ENCODE results near the gene GFPT2. TPM values are rescaled to one million over a fixed set of nuclear protein-coding genes. Genes with fewer than 3 reads are reported as not detected.

GFPT2 gene
- total and polyA plus RNA-seq, 2 of the 8 experiments (the other 6 are each of a cell fraction or from before 2014, with no cell fraction given) = 83.7 to 143 TPM

DNA sequence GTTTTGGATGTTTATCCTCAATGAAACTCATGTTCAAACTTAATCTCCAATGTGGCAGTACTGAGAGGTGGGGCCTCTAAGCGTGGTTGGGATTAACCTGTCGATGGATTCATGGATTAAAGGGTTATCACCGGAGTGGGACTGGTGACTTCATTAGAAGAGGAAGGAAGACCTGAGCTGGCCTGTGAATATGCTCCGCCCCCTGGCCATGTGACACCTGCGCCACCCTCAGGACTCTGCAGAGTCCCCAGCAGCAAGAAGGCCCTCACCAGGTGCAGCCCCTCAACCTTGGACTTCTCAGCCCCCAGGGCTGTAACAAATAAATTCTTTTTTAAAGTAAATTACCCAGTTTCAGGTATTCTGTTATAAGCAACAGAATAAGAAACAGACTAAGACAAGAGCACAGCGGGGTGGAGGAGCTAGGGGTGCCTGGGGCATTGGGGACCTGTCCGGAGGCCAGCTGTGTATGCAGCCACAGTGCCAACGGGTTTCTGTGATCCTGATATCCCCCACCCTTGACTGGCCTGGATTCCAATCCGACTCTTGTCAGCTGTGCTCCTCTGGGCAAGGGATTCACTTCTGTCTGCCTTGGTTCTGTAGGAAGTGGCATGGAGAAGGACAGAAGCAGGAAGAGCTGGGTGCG, 58.1 kb downstream of the GFPT2 start:
- no peak overlapping the region for H3K4ac ChIP-seq (replicated peaks; ENCODE audit: insufficient read length, low read depth, low read length)
- no peak overlapping the region for H4K8ac ChIP-seq (ENCODE audit: extremely low read depth, insufficient read depth, low read length)
- H3K56ac ChIP-seq (replicated peaks; ENCODE audit: insufficient read length, low read depth, low read length) = no peak overlapping the region
- peaks cover 0 to 6% (median 5%) of the 10 kb centered on the region in 4 experiments; a peak in 6 of 7 replicates for H3K4me1 ChIP-seq (replicated peaks in 1 of 4; ENCODE audit: control insufficient read depth in 3 of 4, insufficient read depth in 4 of 4, low read length in 3 of 4)
- H2BK15ac ChIP-seq (ENCODE audit: low read length) = no peak overlapping the region
- ChIA-PET CTCF (ENCODE audit: partially characterized antibody) (interaction anchor here (0.8 to 9.0 kb wide), 18 partner anchors 10 to 324 kb away, joined by 3 to 88 read pairs (median 9); partner anchors contain the start of gene RASGEF1C), POLR2A (ENCODE audit: partially characterized antibody) (interaction anchor here (0.9 to 2.4 kb wide), 10 partner anchors 9 to 324 kb away, joined by 3 to 12 read pairs (median 4); no protein-coding TSS in a partner anchor)
- DNase-seq (ENCODE audit: low read depth in 1 of 2, low spot score in 2 of 2) = no peak
- no peak overlapping the region; the same call in 1 of the 2 replicates for H3K27ac ChIP-seq (ENCODE audit: low read depth, low read length)
- H3K23ac ChIP-seq (ENCODE audit: insufficient read length) = no peak overlapping the region
- H3K27me3 ChIP-seq (replicated peaks in 1 of 4; ENCODE audit: control insufficient read depth in 3 of 4, extremely low read depth in 1 of 4, insufficient read depth in 3 of 4, low read length in 3 of 4) = no peaks in the 10 kb centered on the region
- no peak overlapping the region for H2BK120ac ChIP-seq (replicated peaks; ENCODE audit: low read depth, low read length)
- no peaks in the 10 kb centered on the region for H3K9me3 ChIP-seq (ENCODE audit: insufficient read depth in 2 of 2, low read depth in 1 of 2, low read length in 1 of 2)
- no peak overlapping the region for H2AK5ac ChIP-seq (ENCODE audit: low read depth, low read length)
- no peak overlapping the region for H2BK20ac ChIP-seq (ENCODE audit: low read length)
- H3K23me2 ChIP-seq (ENCODE audit: low read depth, low read length) = peaks cover 5% of the 10 kb centered on the region; the same call in 1 of the 2 replicates
- no peak overlapping the region for H3K4me2 ChIP-seq (ENCODE audit: insufficient read depth in 1 of 2, low read depth in 2 of 2, low read length in 2 of 2)
- whole genome bisulfite sequencing, 2 experiments (ENCODE audit: extremely low coverage in 1 of 2, insufficient coverage in 1 of 2, insufficient read length in 1 of 2, insufficient replicate concordance in 2 of 2, low coverage in 1 of 2, low lambda C conversion rate in 2 of 2, missing lambda C conversion rate in 1 of 2) = 90% methylated on average over 9 of the region's 10 CpGs; no CpG with 5 or more reads in 1 of the 2 experiments
- no peak overlapping the region for H3K14ac ChIP-seq (ENCODE audit: insufficient read length)
- H3K9ac ChIP-seq (replicated peaks in 1 of 4; ENCODE audit: extremely low read depth in 1 of 4, low read depth in 3 of 4, low read length in 3 of 4) = no peak overlapping the region
- H4K91ac ChIP-seq (replicated peaks; ENCODE audit: insufficient read length, low read length) = no peak overlapping the region
- no peak overlapping the region for H4K5ac ChIP-seq (ENCODE audit: insufficient read length, low read depth, low read length)
- no peaks in the 10 kb centered on the region; a peak in 1 of 8 replicates for H3K36me3 ChIP-seq (ENCODE audit: control insufficient read depth in 2 of 4, insufficient read depth in 4 of 4, low read length in 3 of 4)
- H3K79me2 ChIP-seq (ENCODE audit: control insufficient read depth in 1 of 2, insufficient read depth in 2 of 2, low read length in 2 of 2) = peaks cover 6 to 10% of the 10 kb centered on the region in 2 experiments; a peak in 3 of 4 replicates
- FAIRE-seq = no peak
- no peak overlapping the region for H2AFZ ChIP-seq (ENCODE audit: low read length)
- H3K79me1 ChIP-seq (ENCODE audit: low read depth, low read length) = peaks cover 3% of the 10 kb centered on the region; the same call in 1 of the 2 replicates
- no peak overlapping the region for H2BK12ac ChIP-seq (ENCODE audit: low read depth, low read length)
- H3K18ac ChIP-seq (ENCODE audit: extremely low read depth, low read length) = no peak overlapping the region
- no peak overlapping the region for H2BK5ac ChIP-seq (ENCODE audit: low read depth, low read length)
- H3K4me3 ChIP-seq (ENCODE audit: extremely low read depth in 1 of 4, insufficient read depth in 2 of 4, low read depth in 3 of 4, low read length in 4 of 4) = no peak overlapping the region
- H4K20me1 ChIP-seq (replicated peaks in 1 of 2; ENCODE audit: control insufficient read depth in 1 of 2, insufficient read depth in 2 of 2, low read length in 2 of 2) = peaks cover 5 to 9% of the 10 kb centered on the region in 2 experiments
- TF ChIP-seq KDM5A (IDR thresholded peaks at IDR 0.05; ENCODE audit: low read length) = no peak
- TF ChIP-seq, protein P1, sequence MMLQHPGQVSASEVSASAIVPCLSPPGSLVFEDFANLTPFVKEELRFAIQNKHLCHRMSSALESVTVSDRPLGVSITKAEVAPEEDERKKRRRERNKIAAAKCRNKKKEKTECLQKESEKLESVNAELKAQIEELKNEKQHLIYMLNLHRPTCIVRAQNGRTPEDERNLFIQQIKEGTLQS (IDR thresholded peaks at IDR 0.05; ENCODE audit: insufficient read depth, low read depth, low read length) = no peak
- TF ChIP-seq KDM4A (IDR thresholded peaks at IDR 0.05; ENCODE audit: low read depth, low read length, severe bottlenecking) = no peak

Data from H1 (cell line).